Neutrophil (primary cell): Measurements from ENCODE around the gene FAM13C.
"Not testable (repeated sequence)": the region's sequence is repeated elsewhere in the genome, so short reads cannot be mapped to it uniquely, and the experiment has no call there.

ENCODE experiments used
- H3K27ac ChIP-seq: fragments of 200-600 bp; sonication (generic); 2 replicates; pipeline ENCODE4 v1.5.1; 2016; ENCODE audit warnings: mild to moderate bottlenecking, moderate library complexity
- H3K27me3 ChIP-seq: fragments of 200-600 bp; sonication (generic); 2 replicates; pipeline ENCODE4 v1.6.0; 2016; ENCODE audit warnings: mild to moderate bottlenecking
- H3K36me3 ChIP-seq: fragments of 200-600 bp; sonication (generic); 2 replicates; pipeline ENCODE4 v1.5.1; 2017
- H3K4me1 ChIP-seq, 2 experiments: fragments of 200-600 bp in 1 of 2; sonication (generic) in 1 of 2; 1 replicate in 1 of 2; 2 replicates in 1 of 2; pipeline versions ENCODE4 v1.5.1 to v1.6.1; 2013 to 2016; ENCODE audit warnings: low read depth in 1 of 2, low read length in 1 of 2, mild to moderate bottlenecking in 1 of 2, moderate library complexity in 1 of 2; ENCODE audit not compliant: control insufficient read depth in 1 of 2, insufficient read depth in 1 of 2
- H3K4me3 ChIP-seq, 2 experiments: fragments of 200-600 bp in 1 of 2; sonication (generic) in 1 of 2; 1 replicate in 1 of 2; 2 replicates in 1 of 2; pipeline ENCODE4 v1.5.1; 2013 to 2016; ENCODE audit warnings: low read depth in 1 of 2, low read length in 1 of 2, mild to moderate bottlenecking in 1 of 2, moderate library complexity in 1 of 2
- H3K9me3 ChIP-seq: fragments of 200-600 bp; sonication (generic); 2 replicates; pipeline ENCODE4 v1.5.1; 2016
- CTCF ChIP-seq: fragments of 200-600 bp; sonication (generic); IDR thresholded peaks from 2 replicates; pipeline ENCODE4 v1.5.1; 2016; ENCODE audit warnings: antibody characterized with exemption

Gene FAM13C

DNA sequence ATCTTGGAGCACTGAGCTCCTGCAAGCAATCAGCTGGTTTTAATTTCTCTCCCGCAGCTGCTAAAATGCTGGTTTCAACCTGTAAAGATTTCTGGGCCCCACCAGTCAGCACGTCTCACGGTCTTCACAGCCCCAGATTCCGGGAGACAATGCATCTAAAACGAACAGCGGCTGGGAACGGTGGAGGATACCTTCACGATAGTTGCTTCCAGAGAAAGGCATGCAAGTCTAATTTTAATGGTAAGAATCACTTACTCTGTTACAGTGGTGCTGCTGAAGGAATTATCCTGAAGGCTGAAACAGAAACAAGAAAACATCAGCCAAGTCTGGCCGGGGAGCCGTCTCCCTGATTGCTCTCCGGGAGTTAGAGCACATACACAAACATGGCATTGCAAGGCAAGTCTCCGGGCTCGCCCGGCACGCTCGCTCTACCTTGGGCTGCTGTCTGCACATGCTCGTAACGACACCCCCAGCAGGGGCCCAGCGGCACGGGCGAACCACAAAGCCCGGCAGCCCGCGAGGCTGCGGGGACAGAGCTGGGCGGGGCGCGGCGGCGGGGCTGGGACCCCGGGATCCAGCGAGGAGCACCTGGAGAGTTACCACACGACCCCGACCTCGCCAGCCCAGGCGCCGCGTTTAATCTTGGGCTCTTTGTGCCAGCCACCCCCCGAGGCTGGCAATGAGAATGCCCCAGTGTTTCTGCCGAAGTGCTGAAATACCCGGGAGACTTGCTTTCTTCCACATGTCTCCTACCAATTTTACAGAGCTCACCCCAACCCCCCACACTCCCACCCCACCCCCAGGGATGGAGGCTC, at the start of gene FAM13C:
TSS of gene FAM13C (minus strand) at position 406 of the 815 bp plus-strand sequence. CDS start at position 317, 89 bp downstream.
- no peaks in the 10 kb centered on the region for H3K9me3 ChIP-seq
- no peak for TF ChIP-seq CTCF
- H3K4me3 ChIP-seq = no peak within 1 kb of the TSS
- no peaks in the 10 kb centered on the region for H3K4me1 ChIP-seq
- peaks cover 44% of the 10 kb centered on the region for H3K27me3 ChIP-seq
- H3K27ac ChIP-seq = no peak within 1 kb of the TSS
- H3K36me3 ChIP-seq = no peaks in the 10 kb centered on the region

GRCh38 chr10:59405235-59405634, 42.9 kb upstream of the FAM13C start:
- TF ChIP-seq CTCF = no peak
- H3K9me3 ChIP-seq = no peaks in the 10 kb centered on the region
- no peak overlapping the region for H3K4me3 ChIP-seq
- no peaks in the 10 kb centered on the region for H3K36me3 ChIP-seq
- no peak overlapping the region for H3K27ac ChIP-seq
- H3K4me1 ChIP-seq = no peaks in the 10 kb centered on the region
- no peaks in the 10 kb centered on the region for H3K27me3 ChIP-seq

- no peaks in the 10 kb centered on the region for H3K36me3 ChIP-seq
- TF ChIP-seq CTCF = no peak
- no peaks in the 10 kb centered on the region for H3K9me3 ChIP-seq
- H3K27ac ChIP-seq = no peak overlapping the region
- no peaks in the 10 kb centered on the region for H3K4me1 ChIP-seq
- H3K27me3 ChIP-seq = no peaks in the 10 kb centered on the region
- H3K4me3 ChIP-seq = no peak overlapping the region
Measured at GRCh38 chr10:59400214-59400613, 37.9 kb upstream of the FAM13C start.

DNA sequence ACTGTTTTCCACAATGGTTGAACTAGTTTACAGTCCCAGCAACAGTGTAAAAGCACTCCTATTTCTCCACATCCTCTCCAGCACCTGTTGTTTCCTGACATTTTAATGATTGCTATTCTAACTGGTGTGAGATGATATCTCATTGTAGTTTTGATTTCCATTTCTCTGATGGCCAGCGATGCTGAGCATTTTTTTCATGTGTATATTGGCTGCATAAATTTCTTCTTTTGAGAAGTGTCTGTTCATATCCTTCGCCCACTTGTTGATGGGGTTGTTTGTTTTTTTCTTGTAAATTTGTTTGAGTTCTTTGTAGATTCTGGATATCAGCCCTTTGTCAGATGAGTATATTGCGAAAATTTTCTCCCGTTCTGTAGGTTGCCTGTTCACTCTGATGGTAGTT, 37.0 kb upstream of the FAM13C start:
- H3K4me1 ChIP-seq, H3K27me3 ChIP-seq, H3K36me3 ChIP-seq, H3K9me3 ChIP-seq, H3K4me3 ChIP-seq, H3K27ac ChIP-seq: not testable (repeated sequence)

GRCh38 chr10:59397961-59398360, 35.6 kb upstream of the FAM13C start:
- Histone ChIP-seq H3K9me3 (no peaks in the 10 kb centered on the region), H3K27me3 (no peaks in the 10 kb centered on the region), H3K4me3 (no peak overlapping the region), H3K27ac (no peak overlapping the region), H3K4me1 (no peaks in the 10 kb centered on the region), H3K36me3 (no peaks in the 10 kb centered on the region)
- TF ChIP-seq CTCF = no peak

DNA sequence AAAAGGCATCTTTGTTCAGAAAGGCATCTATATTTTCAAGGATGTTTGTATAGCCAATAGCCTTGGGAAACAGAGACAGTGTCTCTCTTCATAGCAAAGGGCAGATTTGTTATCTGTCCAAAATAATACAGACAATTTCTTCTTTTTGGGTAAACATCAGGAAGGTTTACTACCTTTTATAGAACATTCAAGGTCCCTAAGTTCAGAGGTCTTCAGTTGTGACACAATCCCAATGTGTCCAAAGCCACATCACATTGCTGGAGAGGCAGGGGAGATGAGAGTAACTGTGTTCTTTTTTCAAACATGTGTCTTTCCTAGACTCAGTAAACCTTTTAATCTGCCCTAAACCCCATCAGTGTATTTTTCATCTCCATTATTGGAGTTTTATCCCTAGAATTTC, 33.6 kb upstream of the FAM13C start:
- Histone ChIP-seq H3K27ac (no peak overlapping the region), H3K4me3 (no peak overlapping the region), H3K36me3 (no peaks in the 10 kb centered on the region), H3K27me3 (no peaks in the 10 kb centered on the region), H3K4me1 (no peaks in the 10 kb centered on the region), H3K9me3 (no peaks in the 10 kb centered on the region)
- no peak for TF ChIP-seq CTCF
